Activated CD8-positive, alpha-beta memory T cell treated with anti-CD3 and anti-CD28 coated beads, Interleukin-2, amount 10 ng/mL, durations not matched to agents 7 days and 5 days (primary cell): ENCODE results near the gene TMEM233. TPM values are rescaled to one million over a fixed set of nuclear protein-coding genes. Genes with fewer than 3 reads are reported as not detected.
A peak's percentile ranks its signal among the peaks of the same experiment; 100 is the strongest.

ENCODE experiments used
- ATAC-seq: fragments of 150-1000 bp; cut with Tn5 transposase; one replicate; pipeline ENCODE4 v1.10.0; 2021; ENCODE audit warnings: moderate library complexity
- CTCF ChIA-PET: fragments of 350-600 bp; sonication (Branson Sonifier 250); formaldehyde crosslinking; loops from one replicate; lab custom pipeline; 2021; ENCODE audit warnings: antibody characterized with exemption; lab: Charles Lee
- DNase-seq: peaks from one replicate; pipeline ENCODE4 v3.0.0-alpha.2; 2020
- H3K27ac Mint-ChIP-seq: one replicate; pipeline ENCODE4 v1.8.0; 2021; ENCODE audit warnings: mild to moderate bottlenecking, mixed read lengths
- H3K27me3 Mint-ChIP-seq: one replicate; pipeline ENCODE4 v1.8.0; 2021; ENCODE audit warnings: mixed read lengths
- H3K36me3 Mint-ChIP-seq: one replicate; pipeline ENCODE4 v1.8.0; 2021; ENCODE audit warnings: mild to moderate bottlenecking, mixed read lengths
- H3K4me1 Mint-ChIP-seq: one replicate; pipeline ENCODE4 v1.8.0; 2021; ENCODE audit warnings: mixed read lengths
- H3K4me3 Mint-ChIP-seq: one replicate; pipeline ENCODE4 v1.8.0; 2021; ENCODE audit warnings: mild to moderate bottlenecking, moderate library complexity, mixed read lengths
- H3K9me3 Mint-ChIP-seq: one replicate; pipeline ENCODE4 v1.8.0; 2022; ENCODE audit warnings: low read depth, mixed read lengths
- total RNA-seq, 2 experiments: library from RNA; stranded (reverse); gene quantifications; one replicate each; pipeline ENCODE4 v1.2.3, GENCODE V29; 2021

Gene TMEM233
- not detected for total RNA-seq

DNA sequence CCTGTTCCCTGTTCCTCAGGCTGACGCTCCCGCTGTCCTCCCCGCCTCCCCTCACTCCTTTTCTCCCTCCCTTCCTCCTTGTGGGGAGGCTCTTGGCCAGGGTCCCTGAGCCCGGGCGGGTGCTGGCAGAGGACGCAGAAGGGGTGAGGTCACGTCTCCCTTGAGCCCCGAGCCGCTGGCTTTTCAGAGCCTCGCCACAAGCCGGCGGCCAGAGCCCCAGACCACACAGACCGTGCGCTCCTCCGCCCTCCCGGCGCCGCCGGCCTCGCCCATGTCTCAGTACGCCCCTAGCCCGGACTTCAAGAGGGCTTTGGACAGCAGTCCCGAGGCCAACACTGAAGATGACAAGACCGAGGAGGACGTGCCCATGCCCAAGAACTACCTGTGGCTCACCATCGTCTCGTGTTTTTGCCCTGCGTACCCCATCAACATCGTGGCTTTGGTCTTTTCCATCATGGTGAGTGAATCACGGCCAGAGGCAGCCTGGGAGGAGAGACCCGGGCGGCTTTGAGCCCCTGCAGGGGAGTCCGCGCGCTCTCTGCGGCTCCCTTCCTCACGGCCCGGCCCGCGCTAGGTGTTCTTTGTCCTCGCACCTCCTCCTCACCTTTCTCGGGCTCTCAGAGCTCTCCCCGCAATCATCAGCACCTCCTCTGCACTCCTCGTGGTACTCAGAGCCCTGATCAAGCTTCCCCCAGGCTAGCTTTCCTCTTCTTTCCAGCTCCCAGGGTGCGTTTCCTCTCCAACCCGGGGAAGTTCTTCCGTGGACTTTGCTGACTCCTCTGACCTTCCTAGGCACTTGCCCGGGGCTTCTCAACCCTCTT, at the start of gene TMEM233:
TSS of gene TMEM233 (plus strand) at position 197 of the 821 bp plus-strand sequence. CDS start at position 272, 75 bp downstream.
- Mint-ChIP-seq H3K27ac (no peak within 1 kb of the TSS), H3K4me1 (peaks cover 9% of the 10 kb centered on the region), H3K27me3 (peaks cover 85% of the 10 kb centered on the region), H3K36me3 (peaks cover 2% of the 10 kb centered on the region), H3K9me3 (no peaks in the 10 kb centered on the region), H3K4me3 (no peak within 1 kb of the TSS)
- ATAC-seq = no peak
- CTCF ChIA-PET = no interaction called here
- no peak for DNase-seq

DNA sequence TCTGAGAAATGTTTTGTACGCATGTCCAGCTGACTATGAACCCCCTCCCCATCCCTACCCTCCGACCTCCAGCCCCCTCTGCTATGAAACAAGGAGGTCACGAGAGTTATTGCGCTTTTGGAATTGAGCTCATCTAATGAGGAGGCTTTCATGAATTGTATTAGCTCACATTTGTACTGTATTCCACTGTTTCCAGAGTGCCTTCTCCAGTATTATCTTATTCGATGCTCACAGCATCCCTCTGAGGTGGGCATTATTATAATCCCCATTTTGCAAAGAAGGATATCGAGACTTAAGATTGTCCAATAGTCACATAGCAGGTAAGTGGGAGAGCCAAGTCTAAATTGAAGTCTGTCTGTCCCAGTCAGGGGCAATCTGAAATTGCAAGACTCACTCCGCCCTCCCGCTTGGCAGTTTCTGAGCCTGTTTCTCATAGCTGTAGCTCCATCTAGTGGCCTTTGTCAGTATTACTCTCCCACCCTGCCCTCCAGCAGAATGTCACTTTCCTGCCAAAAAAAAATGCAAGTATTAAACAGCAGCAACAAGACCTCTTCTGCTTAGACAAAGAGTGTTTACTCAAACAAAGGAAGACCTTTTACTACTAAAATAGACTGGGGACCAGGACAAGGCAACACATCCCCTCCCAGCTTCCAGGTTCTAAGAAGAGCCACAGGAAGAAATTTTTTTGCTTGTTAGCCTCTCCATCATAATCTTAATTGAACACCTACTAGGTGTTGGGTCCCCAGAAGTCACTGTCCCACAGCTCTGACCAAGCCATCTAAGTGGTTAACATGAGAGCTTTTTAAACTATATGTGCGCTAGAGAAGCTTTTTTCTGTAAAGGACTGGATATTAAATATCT, 48.6 kb upstream of the TMEM233 start:
- Mint-ChIP-seq H3K27me3 (peaks cover 15% of the 10 kb centered on the region), H3K4me1 (no peaks in the 10 kb centered on the region), H3K36me3 (no peaks in the 10 kb centered on the region), H3K9me3 (no peaks in the 10 kb centered on the region), H3K27ac (no peak overlapping the region), H3K4me3 (no peak overlapping the region)
- ATAC-seq (peak; percentile 51), DNase-seq (peak; percentile 63)
- CTCF ChIA-PET = interaction anchor here (0.8 to 5.8 kb wide), 12 partner anchors 16 to 1167 kb away, joined by 3 to 48 read pairs (median 3); partner anchors contain the start of gene PRKAB1

DNA sequence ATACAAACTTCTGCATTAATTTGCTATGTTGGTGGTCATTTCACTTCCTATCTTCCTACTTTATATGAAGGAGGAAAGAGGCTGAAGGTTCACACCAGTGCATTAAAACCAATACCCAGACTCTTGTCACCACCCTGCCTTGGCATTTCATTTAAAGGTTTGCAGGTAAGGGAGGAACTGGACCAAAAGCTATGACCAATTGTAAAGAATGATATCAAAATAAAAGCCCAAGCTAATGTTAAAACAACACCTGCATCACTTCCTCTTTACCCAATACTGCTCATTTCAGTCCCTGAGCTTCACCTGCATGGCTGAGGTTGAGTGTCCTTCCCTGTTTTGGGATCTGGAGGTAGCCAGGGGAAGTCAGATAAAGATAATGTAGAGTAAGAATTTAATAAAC, 47.2 kb upstream of the TMEM233 start:
- no peaks in the 10 kb centered on the region for H3K4me1 Mint-ChIP-seq
- DNase-seq (no peak), ATAC-seq (no peak)
- H3K27me3 Mint-ChIP-seq = peaks cover 19% of the 10 kb centered on the region
- no peaks in the 10 kb centered on the region for H3K9me3 Mint-ChIP-seq
- H3K4me3 Mint-ChIP-seq = no peak overlapping the region
- H3K27ac Mint-ChIP-seq = no peak overlapping the region
- CTCF ChIA-PET = interaction anchor here (1.4 to 5.8 kb wide), 2 partner anchors 15 to 103 kb away, joined by 4 to 48 read pairs; no protein-coding TSS in a partner anchor
- H3K36me3 Mint-ChIP-seq = no peaks in the 10 kb centered on the region

DNA sequence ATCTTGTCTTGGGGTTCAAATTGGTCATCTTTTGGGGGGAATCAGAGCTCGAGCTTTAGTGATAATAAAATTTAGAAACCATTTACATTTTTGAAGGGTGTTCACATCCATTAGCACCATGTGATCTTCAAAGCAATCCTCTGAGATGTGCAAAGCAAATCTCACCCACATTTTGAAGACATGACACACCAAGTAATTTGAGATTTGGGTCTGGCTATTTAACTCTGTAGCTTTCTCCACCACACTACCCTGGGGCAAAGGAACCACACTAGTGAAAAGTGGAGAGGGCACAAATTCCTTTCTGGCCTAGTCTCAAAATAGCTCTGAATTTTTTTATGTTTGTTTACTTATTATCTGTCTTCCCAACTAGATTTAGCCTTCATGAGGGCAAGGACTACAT, 46.6 kb upstream of the TMEM233 start:
- H3K4me3 Mint-ChIP-seq = no peak overlapping the region
- CTCF ChIA-PET = interaction anchor here (5.8 kb wide), 1 partner anchor 104 kb away, joined by 48 read pairs; no protein-coding TSS in a partner anchor
- no peak overlapping the region for H3K27ac Mint-ChIP-seq
- no peaks in the 10 kb centered on the region for H3K36me3 Mint-ChIP-seq
- no peak for ATAC-seq
- DNase-seq = no peak
- H3K9me3 Mint-ChIP-seq = no peaks in the 10 kb centered on the region
- H3K27me3 Mint-ChIP-seq = peaks cover 24% of the 10 kb centered on the region
- H3K4me1 Mint-ChIP-seq = no peaks in the 10 kb centered on the region

DNA sequence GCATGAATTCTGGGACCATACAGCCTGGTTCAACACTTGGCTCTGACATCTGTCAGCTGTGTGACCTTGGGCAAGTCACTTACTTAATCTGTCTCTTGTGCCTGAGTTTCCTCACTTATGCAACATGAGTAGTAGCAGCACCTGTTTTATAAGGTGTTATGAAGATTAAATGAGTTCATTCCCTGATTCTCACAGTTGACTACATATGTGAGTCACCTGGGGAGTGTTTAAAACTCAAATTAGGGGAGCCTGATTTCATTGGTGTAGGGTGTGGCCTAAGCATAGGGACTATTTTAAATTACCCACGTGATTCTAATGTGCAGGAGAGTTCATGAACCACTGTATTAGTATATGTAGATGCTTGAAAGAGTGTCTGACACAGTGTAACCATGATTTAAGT, 36.7 kb upstream of the TMEM233 start:
- Mint-ChIP-seq H3K4me3 (no peak overlapping the region), H3K27ac (no peak overlapping the region), H3K9me3 (no peaks in the 10 kb centered on the region), H3K36me3 (no peaks in the 10 kb centered on the region), H3K27me3 (peaks cover 11% of the 10 kb centered on the region), H3K4me1 (no peaks in the 10 kb centered on the region)
- no peak for ATAC-seq
- no peak for DNase-seq
- CTCF ChIA-PET = no interaction called here

DNA sequence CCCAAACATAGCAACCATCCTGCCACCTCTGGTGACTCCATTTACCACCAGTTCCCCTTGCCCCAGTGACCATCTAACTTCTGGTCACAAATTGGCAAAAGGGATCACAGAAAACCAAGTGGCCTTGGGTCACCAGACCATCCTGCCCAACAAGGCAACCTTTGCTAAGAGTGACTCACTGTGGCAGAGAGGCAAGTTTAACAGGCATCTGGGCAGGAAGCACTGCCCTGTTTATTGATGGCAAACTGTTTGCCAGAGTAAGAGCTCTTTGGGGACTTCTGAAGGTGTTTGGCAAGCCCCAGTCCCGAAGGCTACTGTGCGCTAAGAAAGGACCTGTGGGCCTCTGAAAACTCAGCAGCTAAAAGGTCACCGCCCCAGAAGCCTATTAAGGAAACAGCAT, 28.2 kb upstream of the TMEM233 start:
- no peak for DNase-seq
- H3K27ac Mint-ChIP-seq = no peak overlapping the region
- ATAC-seq = no peak
- no peaks in the 10 kb centered on the region for H3K36me3 Mint-ChIP-seq
- H3K9me3 Mint-ChIP-seq = no peaks in the 10 kb centered on the region
- no peaks in the 10 kb centered on the region for H3K4me1 Mint-ChIP-seq
- H3K4me3 Mint-ChIP-seq = no peak overlapping the region
- CTCF ChIA-PET = no interaction called here
- no peaks in the 10 kb centered on the region for H3K27me3 Mint-ChIP-seq

DNA sequence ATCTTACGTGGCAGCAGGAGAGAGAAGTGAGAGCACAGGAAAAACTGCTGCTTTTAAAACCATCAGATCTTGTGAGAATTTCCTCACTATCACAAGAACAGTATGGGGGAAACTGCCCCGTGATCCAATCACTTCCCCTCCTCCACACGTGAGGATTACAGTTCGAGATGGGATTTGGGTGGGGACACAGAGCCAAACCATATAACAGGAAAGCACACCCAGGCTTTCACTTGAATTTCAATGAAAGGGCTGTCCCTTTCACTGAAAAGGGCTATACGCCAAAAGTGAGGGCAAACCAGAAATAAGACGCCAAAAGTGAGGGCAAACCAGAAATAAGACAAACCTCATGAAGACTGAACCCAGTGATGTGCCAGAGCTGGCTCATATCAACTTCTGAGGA, 22.8 kb upstream of the TMEM233 start:
- Mint-ChIP-seq H3K36me3 (no peaks in the 10 kb centered on the region), H3K27ac (no peak overlapping the region), H3K27me3 (peaks cover 7% of the 10 kb centered on the region), H3K9me3 (no peaks in the 10 kb centered on the region), H3K4me1 (no peaks in the 10 kb centered on the region), H3K4me3 (no peak overlapping the region)
- no peak for DNase-seq
- ATAC-seq = no peak
- CTCF ChIA-PET = no interaction called here

DNA sequence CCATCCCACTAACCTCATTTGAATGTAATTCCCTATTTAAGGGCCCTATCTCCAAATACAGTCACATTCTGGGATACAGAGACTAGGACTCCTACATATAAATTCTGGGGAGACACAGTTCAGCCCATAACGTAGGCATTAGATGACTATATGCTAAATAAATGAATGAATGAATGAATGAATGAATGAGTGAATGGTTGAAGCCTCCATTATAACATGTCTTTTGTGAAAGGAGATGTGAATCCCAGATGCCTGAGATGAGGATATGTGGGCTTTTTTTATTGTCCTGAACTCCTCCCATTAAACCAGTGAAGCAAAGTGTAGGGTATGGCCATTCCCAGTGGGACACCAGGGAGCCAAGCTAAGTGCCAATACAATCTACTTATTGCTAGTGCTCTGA, 20.5 kb upstream of the TMEM233 start:
- H3K9me3 Mint-ChIP-seq = no peaks in the 10 kb centered on the region
- DNase-seq (no peak), ATAC-seq (no peak)
- CTCF ChIA-PET = no interaction called here
- H3K4me1 Mint-ChIP-seq = no peaks in the 10 kb centered on the region
- no peak overlapping the region for H3K27ac Mint-ChIP-seq
- H3K36me3 Mint-ChIP-seq = no peaks in the 10 kb centered on the region
- H3K4me3 Mint-ChIP-seq = no peak overlapping the region
- H3K27me3 Mint-ChIP-seq = peaks cover 15% of the 10 kb centered on the region

DNA sequence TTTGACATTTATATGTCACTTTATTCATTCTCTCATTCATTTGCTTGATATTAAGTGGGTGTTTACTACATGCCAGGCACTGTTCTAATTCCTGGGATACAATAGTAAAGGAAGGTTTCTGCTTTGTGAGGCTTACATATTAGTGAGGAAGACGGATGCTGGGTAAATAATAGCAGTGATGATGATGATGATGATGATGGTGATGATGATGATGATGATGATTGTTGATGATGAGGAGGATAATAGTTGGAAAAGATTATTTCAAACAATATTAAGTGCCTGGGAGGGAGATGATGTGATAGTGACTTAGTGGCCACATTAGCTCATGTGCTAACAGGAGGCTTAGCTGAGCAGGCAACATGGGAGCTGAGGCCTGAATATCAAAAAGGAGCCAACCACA, 19.3 kb upstream of the TMEM233 start:
- Mint-ChIP-seq H3K27ac (no peak overlapping the region), H3K27me3 (peaks cover 16% of the 10 kb centered on the region), H3K36me3 (no peaks in the 10 kb centered on the region), H3K9me3 (no peaks in the 10 kb centered on the region), H3K4me3 (no peak overlapping the region), H3K4me1 (no peaks in the 10 kb centered on the region)
- CTCF ChIA-PET = no interaction called here
- DNase-seq = no peak
- ATAC-seq = no peak

DNA sequence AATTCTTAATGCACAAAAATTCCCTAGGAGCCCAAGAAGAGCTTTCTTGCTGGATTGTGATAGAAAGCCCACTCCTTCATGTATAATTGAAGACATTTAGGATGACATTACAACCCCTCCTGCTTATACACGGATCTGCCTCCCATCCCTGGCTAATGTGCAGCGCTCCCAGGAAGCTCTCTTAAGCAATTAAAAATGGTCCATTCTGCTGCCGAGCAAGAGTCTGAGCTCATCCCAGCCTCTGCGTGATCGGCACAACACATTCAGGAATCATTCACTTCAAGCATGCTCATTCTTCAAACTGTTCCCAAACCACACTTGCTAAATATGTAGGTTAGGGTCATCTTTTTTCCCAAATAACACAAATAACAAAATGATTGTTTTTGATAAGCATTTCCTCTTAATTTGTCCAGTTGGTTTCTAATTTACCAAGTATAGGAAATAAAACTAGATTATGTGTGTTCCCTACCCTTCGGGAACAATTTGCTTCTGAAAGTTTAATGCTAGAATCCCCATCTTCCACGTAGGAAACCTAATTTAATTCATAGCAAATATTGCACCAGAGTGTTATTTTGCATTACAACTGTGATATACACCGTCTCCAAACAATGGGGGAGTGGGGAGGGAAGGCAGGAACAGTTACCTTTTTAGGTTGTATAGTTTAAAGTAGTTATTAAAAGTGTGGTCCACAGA, 17.3 kb upstream of the TMEM233 start:
- Mint-ChIP-seq H3K9me3 (no peaks in the 10 kb centered on the region), H3K4me1 (no peaks in the 10 kb centered on the region), H3K27ac (no peak overlapping the region), H3K27me3 (peaks cover 16% of the 10 kb centered on the region), H3K36me3 (no peaks in the 10 kb centered on the region), H3K4me3 (no peak overlapping the region)
- DNase-seq = no peak
- no peak for ATAC-seq
- CTCF ChIA-PET = no interaction called here

DNA sequence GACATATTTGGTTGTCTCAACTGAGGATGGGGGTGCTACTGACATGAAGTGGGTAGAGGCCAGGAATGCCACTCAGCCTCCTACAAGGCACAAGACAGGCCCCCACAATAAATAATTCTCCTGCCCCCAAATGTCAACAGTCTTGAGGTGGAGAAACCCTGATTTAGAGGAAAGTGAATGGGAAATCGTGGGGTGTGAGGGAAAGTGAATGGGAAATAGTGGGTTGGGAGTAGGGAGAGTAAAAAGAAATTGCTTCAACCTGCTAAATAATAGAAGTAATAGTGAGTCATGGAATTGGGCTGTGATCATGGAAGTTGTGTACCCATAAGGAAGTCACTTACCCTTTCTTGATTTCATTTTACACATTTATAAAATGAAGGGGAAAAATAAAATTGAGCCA, 16.7 kb upstream of the TMEM233 start:
- Mint-ChIP-seq H3K4me1 (no peaks in the 10 kb centered on the region), H3K4me3 (no peak overlapping the region), H3K27me3 (peaks cover 16% of the 10 kb centered on the region), H3K36me3 (no peaks in the 10 kb centered on the region), H3K9me3 (no peaks in the 10 kb centered on the region), H3K27ac (no peak overlapping the region)
- no peak for ATAC-seq
- CTCF ChIA-PET = no interaction called here
- no peak for DNase-seq

DNA sequence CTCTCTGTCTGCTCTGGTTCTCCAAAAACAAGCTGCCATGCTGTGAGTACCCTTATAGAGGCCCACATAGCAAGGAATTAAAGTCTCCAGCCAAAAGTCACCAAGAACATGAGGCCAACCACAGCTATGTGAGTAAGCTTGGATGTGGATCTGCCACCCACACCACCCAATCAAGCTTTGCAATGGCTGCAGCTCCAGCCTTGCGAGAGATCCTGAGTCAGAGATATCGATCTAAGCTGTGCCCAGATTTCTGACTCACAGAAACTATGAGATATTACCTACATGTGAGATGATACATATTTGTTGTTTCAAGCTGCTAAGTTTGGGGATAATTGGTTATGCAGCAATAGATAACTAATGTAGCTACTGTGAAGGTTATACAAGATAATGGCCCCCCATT, 15.5 kb upstream of the TMEM233 start:
- DNase-seq (no peak), ATAC-seq (no peak)
- H3K4me3 Mint-ChIP-seq = no peak overlapping the region
- CTCF ChIA-PET = no interaction called here
- no peaks in the 10 kb centered on the region for H3K9me3 Mint-ChIP-seq
- H3K27ac Mint-ChIP-seq = no peak overlapping the region
- no peaks in the 10 kb centered on the region for H3K4me1 Mint-ChIP-seq
- H3K27me3 Mint-ChIP-seq = peaks cover 16% of the 10 kb centered on the region
- no peaks in the 10 kb centered on the region for H3K36me3 Mint-ChIP-seq

DNA sequence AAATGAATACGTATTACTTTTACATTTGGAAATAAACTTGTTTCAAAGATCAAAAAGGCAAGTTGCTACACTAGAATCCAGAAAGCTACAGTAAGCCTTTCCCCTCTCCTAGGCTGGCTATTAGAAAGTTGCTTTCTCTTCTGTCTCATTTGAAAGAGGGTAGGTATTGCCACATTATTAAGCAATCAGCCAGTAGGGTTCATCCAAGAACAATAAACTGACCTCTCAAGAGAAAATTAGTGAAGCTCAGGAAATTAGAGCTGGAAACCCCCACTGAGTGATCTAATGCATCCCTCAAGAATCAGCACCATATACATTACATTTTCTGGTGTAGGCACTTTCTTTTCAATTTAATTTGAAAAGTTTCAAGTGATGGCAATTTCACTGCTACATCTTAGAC, 4.5 kb upstream of the TMEM233 start:
- H3K27me3 Mint-ChIP-seq = peaks cover 49% of the 10 kb centered on the region
- DNase-seq (no peak), ATAC-seq (no peak)
- H3K36me3 Mint-ChIP-seq = no peaks in the 10 kb centered on the region
- CTCF ChIA-PET = no interaction called here
- no peaks in the 10 kb centered on the region for H3K9me3 Mint-ChIP-seq
- no peak overlapping the region for H3K27ac Mint-ChIP-seq
- no peaks in the 10 kb centered on the region for H3K4me1 Mint-ChIP-seq
- H3K4me3 Mint-ChIP-seq = no peak overlapping the region
